SU-DHL-6 (cell line): Measurements from ENCODE around the gene PYGL.
"Not testable (repeated sequence)": the region's sequence is repeated elsewhere in the genome, so short reads cannot be mapped to it uniquely, and the experiment has no call there.

Experiments
- EZH2phosphoT487 ChIP-seq: fragments of 200-600 bp; sonication (generic), shearing (Covaris generic); conservative IDR thresholded peaks from 2 replicates; pipeline ENCODE4 v1.6.1; 2018; ENCODE audit warnings: mild to moderate bottlenecking, antibody characterized with exemption, low read length, moderate library complexity, mixed read lengths
- TF ChIP-seq, protein P1 (sequence below): fragments of 200-600 bp; sonication (generic); IDR thresholded peaks from one replicate; pipeline ENCODE4 v1.5.1; 2017; ENCODE audit warnings: antibody characterized with exemption, mild to moderate bottlenecking, low read length, moderate library complexity; ENCODE audit not compliant: insufficient read depth, poor library complexity, severe bottlenecking

DNA sequence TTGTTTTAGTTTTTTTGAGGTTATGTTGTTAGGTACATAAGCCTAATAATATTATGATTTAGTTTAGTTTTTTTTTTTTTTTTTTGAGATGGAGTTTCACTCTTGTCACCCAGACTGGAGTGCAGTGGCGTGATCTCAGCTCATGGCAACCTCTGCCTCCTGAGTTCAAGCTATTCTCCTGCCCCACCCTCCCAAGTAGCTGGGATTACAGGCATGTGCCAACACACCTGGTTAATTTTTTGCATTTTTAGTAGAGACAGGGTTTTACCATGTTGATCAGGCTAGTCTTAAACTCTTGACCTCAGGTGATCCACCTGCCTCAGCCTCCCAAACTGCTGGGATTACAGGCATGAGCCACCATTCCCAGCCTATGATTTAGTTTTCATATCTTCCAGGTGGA lies 47.3 kb downstream of the PYGL start:
- TF ChIP-seq, protein P1, sequence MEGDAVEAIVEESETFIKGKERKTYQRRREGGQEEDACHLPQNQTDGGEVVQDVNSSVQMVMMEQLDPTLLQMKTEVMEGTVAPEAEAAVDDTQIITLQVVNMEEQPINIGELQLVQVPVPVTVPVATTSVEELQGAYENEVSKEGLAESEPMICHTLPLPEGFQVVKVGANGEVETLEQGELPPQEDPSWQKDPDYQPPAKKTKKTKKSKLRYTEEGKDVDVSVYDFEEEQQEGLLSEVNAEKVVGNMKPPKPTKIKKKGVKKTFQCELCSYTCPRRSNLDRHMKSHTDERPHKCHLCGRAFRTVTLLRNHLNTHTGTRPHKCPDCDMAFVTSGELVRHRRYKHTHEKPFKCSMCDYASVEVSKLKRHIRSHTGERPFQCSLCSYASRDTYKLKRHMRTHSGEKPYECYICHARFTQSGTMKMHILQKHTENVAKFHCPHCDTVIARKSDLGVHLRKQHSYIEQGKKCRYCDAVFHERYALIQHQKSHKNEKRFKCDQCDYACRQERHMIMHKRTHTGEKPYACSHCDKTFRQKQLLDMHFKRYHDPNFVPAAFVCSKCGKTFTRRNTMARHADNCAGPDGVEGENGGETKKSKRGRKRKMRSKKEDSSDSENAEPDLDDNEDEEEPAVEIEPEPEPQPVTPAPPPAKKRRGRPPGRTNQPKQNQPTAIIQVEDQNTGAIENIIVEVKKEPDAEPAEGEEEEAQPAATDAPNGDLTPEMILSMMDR, result not testable (repeated sequence)
- not testable (repeated sequence) for TF ChIP-seq EZH2phosphoT487
